IMR-90 (cell line): ENCODE measurements around the gene SAFB2. TPM values are rescaled to one million over a fixed set of nuclear protein-coding genes. Genes with fewer than 3 reads are reported as not detected.

Experiments
- ATAC-seq: fragments of 200-7000 bp; cut with Tn5 transposase; 2 replicates; pipeline ENCODE4 v1.9.1; 2020; ENCODE audit warnings: low read depth, mild to moderate bottlenecking, moderate library complexity
- BruUV-seq: library from RNA; stranded (reverse); fragments of 400-500 nt; replicated peaks from 2 replicates; lab custom pipeline; 2021; lab: Mats Ljungman, UMichigan
- CTCF ChIA-PET: fragments of 300-600 bp; formaldehyde crosslinking; extraction: SDS; loops from one replicate; lab custom pipeline; 2021; ENCODE audit warnings: antibody characterized with exemption; lab: Yijun Ruan, JAX
- POLR2A ChIA-PET: fragments of 300-600 bp; sonication (Branson Sonifier 250); formaldehyde crosslinking; loops from one replicate; lab custom pipeline; 2022; ENCODE audit warnings: antibody characterized with exemption; ENCODE audit not compliant: unreplicated experiment; lab: Charles Lee
- DNase-seq: peaks from one replicate; pipeline ENCODE4 v3.0.0; 2013
- H2AFZ ChIP-seq: replicated peaks from 2 replicates; pipeline ENCODE3; 2013; ENCODE audit warnings: low read length, mild to moderate bottlenecking; ENCODE audit not compliant: poor library complexity
- H2AK5ac ChIP-seq: 2 replicates; pipeline ENCODE4 v1.6.1; 2013; ENCODE audit warnings: low read depth, low read length, inconsistent platforms
- H2AK9ac ChIP-seq: replicated peaks from 2 replicates; pipeline ENCODE3; 2013; ENCODE audit warnings: mild to moderate bottlenecking, low read depth, low read length, moderate library complexity; ENCODE audit not compliant: poor library complexity
- H2BK120ac ChIP-seq: 2 replicates; pipeline ENCODE4 v1.6.1; 2013; ENCODE audit warnings: low read depth, low read length, inconsistent platforms
- H2BK15ac ChIP-seq: 3 replicates; pipeline ENCODE4 v1.6.1; 2013; ENCODE audit warnings: low read depth, low read length, inconsistent platforms
- H2BK20ac ChIP-seq: 2 replicates; pipeline ENCODE4 v1.6.1; 2013; ENCODE audit warnings: low read depth, mild to moderate bottlenecking, inconsistent platforms, low read length, moderate library complexity
- H2BK5ac ChIP-seq: 2 replicates; pipeline ENCODE4 v1.6.1; 2013; ENCODE audit warnings: mild to moderate bottlenecking, low read depth, low read length, inconsistent platforms; ENCODE audit not compliant: poor library complexity, severe bottlenecking
- H3K14ac ChIP-seq: replicated peaks from 2 replicates; pipeline ENCODE4 v1.6.1; 2013; ENCODE audit warnings: low read depth, low read length, inconsistent platforms
- H3K18ac ChIP-seq: 2 replicates; pipeline ENCODE4 v1.6.1; 2013; ENCODE audit warnings: low read depth, low read length, control low read depth
- H3K23ac ChIP-seq: 2 replicates; pipeline ENCODE4 v1.6.1; 2013; ENCODE audit warnings: low read depth, low read length, inconsistent platforms
- H3K27ac ChIP-seq: 2 replicates; pipeline ENCODE4 v1.5.1; 2013; ENCODE audit warnings: mild to moderate bottlenecking, control low read depth, low read length; ENCODE audit not compliant: insufficient read depth
- H3K27me3 ChIP-seq: 2 replicates; pipeline ENCODE4 v1.6.1; 2013; ENCODE audit warnings: low read length; ENCODE audit not compliant: control insufficient read depth, insufficient read depth
- H3K36me3 ChIP-seq: 2 replicates; pipeline ENCODE4 v1.6.1; 2013; ENCODE audit warnings: low read length, mixed read lengths; ENCODE audit not compliant: control insufficient read depth, insufficient read depth
- H3K4ac ChIP-seq: 2 replicates; pipeline ENCODE4 v1.6.1; 2013; ENCODE audit warnings: low read depth, low read length, inconsistent platforms
- H3K4me1 ChIP-seq: 2 replicates; pipeline ENCODE4 v1.6.1; 2013; ENCODE audit warnings: low read length, mixed read lengths; ENCODE audit not compliant: control insufficient read depth, insufficient read depth
- H3K4me2 ChIP-seq: 2 replicates; pipeline ENCODE4 v1.6.1; 2013; ENCODE audit warnings: low read depth, mild to moderate bottlenecking, control low read depth, low read length, moderate library complexity
- H3K4me3 ChIP-seq: 2 replicates; pipeline ENCODE4 v1.5.1; 2013; ENCODE audit warnings: low read depth, mild to moderate bottlenecking, control low read depth, low read length, moderate library complexity; ENCODE audit not compliant: insufficient read depth
- H3K56ac ChIP-seq: 2 replicates; pipeline ENCODE4 v1.6.1; 2013; ENCODE audit warnings: low read length, inconsistent platforms; ENCODE audit not compliant: insufficient read depth; ENCODE audit errors: extremely low read depth
- H3K79me1 ChIP-seq, 2 experiments: 2 replicates each; pipeline ENCODE4 v1.6.1; 2013; ENCODE audit warnings: low read length in 2 of 2, inconsistent platforms in 1 of 2, low read depth in 1 of 2
- H3K9ac ChIP-seq: 2 replicates; pipeline ENCODE4 v1.6.1; 2013; ENCODE audit warnings: low read depth, low read length, control low read depth
- H3K9me1 ChIP-seq: 2 replicates; pipeline ENCODE4 v1.6.1; 2013; ENCODE audit warnings: low read length, inconsistent platforms; ENCODE audit not compliant: insufficient read depth
- H3K9me3 ChIP-seq: 2 replicates; pipeline ENCODE4 v1.6.1; 2013; ENCODE audit warnings: low read length; ENCODE audit not compliant: control insufficient read depth, insufficient read depth
- H4K20me1 ChIP-seq: 2 replicates; pipeline ENCODE4 v1.6.1; 2013; ENCODE audit warnings: low read length, inconsistent platforms; ENCODE audit not compliant: insufficient read depth
- H4K5ac ChIP-seq: 2 replicates; pipeline ENCODE4 v1.6.1; 2013; ENCODE audit warnings: mild to moderate bottlenecking, low read depth, low read length, control low read depth
- H4K8ac ChIP-seq, 2 experiments: 2 replicates each; pipeline ENCODE4 v1.6.1; 2013; ENCODE audit warnings: low read depth in 2 of 2, low read length in 2 of 2, control low read depth in 1 of 2, inconsistent platforms in 1 of 2
- H4K91ac ChIP-seq: 2 replicates; pipeline ENCODE4 v1.6.1; 2013; ENCODE audit warnings: low read depth, low read length, inconsistent platforms; ENCODE audit not compliant: insufficient read depth
- CEBPB ChIP-seq: IDR thresholded peaks from 2 replicates; pipeline ENCODE4 v1.6.1; 2012; ENCODE audit warnings: low read depth, low read length, improper control_type of control experiment
- CHD1 ChIP-seq: IDR thresholded peaks from 2 replicates; pipeline ENCODE4 v1.6.1; 2012; ENCODE audit warnings: low read depth, low read length, improper control_type of control experiment
- FOS ChIP-seq: fragments of 150-350 bp; IDR thresholded peaks from 2 replicates; pipeline ENCODE4 v1.6.1; 2016; ENCODE audit warnings: low read depth, low read length
- MAFK ChIP-seq: IDR thresholded peaks from 2 replicates; pipeline ENCODE4 v1.6.1; 2012; ENCODE audit warnings: low read depth, low read length, improper control_type of control experiment
- MAZ ChIP-seq: IDR thresholded peaks from 2 replicates; pipeline ENCODE4 v1.6.1; 2012; ENCODE audit warnings: low read depth, mild to moderate bottlenecking, low read length, improper control_type of control experiment, moderate library complexity, borderline replicate concordance
- MXI1 ChIP-seq: IDR thresholded peaks from 2 replicates; pipeline ENCODE4 v1.6.1; 2012; ENCODE audit warnings: low read depth, mild to moderate bottlenecking, low read length, moderate library complexity, borderline replicate concordance
- NFE2L2 ChIP-seq: fragments of 150-350 bp; IDR thresholded peaks from 2 replicates; pipeline ENCODE4 v1.6.1; 2016; ENCODE audit warnings: low read depth, mild to moderate bottlenecking, low read length
- POLR2A ChIP-seq: IDR thresholded peaks from 2 replicates; pipeline ENCODE4 v1.6.1; 2012; ENCODE audit warnings: mild to moderate bottlenecking, low read depth, low read length
- RAD21 ChIP-seq: IDR thresholded peaks from 2 replicates; pipeline ENCODE4 v1.6.1; 2012; ENCODE audit warnings: low read length, improper control_type of control experiment
- RCOR1 ChIP-seq: IDR thresholded peaks from 2 replicates; pipeline ENCODE4 v1.6.1; 2012; ENCODE audit warnings: mild to moderate bottlenecking, low read length, improper control_type of control experiment; ENCODE audit not compliant: insufficient replicate concordance
- RFX5 ChIP-seq: IDR thresholded peaks from 2 replicates; pipeline ENCODE4 v1.8.0; 2012; ENCODE audit warnings: low read depth, mild to moderate bottlenecking, low read length, moderate library complexity
- SMC3 ChIP-seq: fragments of 150-350 bp; IDR thresholded peaks from 2 replicates; pipeline ENCODE4 v1.6.1; 2016; ENCODE audit warnings: low read depth, mild to moderate bottlenecking, antibody characterized with exemption, low read length, moderate library complexity
- USF2 ChIP-seq: fragments of 150-350 bp; IDR thresholded peaks from 2 replicates; pipeline ENCODE4 v1.6.1; 2017; ENCODE audit warnings: mild to moderate bottlenecking, antibody characterized with exemption, low read length, low read depth
- WGBS, 2 experiments: methylation state at CpG; one replicate each; pipeline versions ENCODE4 v1.1.5 to v1.1.7; 2013; ENCODE audit warnings: missing lambda C conversion rate in 2 of 2; ENCODE audit not compliant: insufficient read length in 1 of 2; ENCODE audit errors: extremely low coverage in 2 of 2; 5-methylcytosine and 5-hydroxymethylcytosine counted together
- dilution Hi-C: fragments of 300-500 bp; cut with HindIII; formaldehyde crosslinking; loops from one replicate; pipeline ENCODE4 v1.14.3; 2018; ENCODE audit warnings: low sequenced_read_pairs; ENCODE audit not compliant: unreplicated experiment
- in situ Hi-C: fragments of 300-500 bp; cut with MboI; formaldehyde crosslinking; loops from 3 replicates; pipeline ENCODE4 v1.14.3; 2019; ENCODE audit warnings: low sequenced_read_pairs, inconsistent platforms, mixed read lengths
- intact Hi-C: fragments of 100-400 bp; cut with micrococcal nuclease; formaldehyde crosslinking; loops from 2 replicates; pipeline ENCODE4 v1.10.0; 2022
- polyA plus RNA-seq, 3 experiments: library from polyadenylated mRNA; depleted of rRNA; stranded (reverse); fragments of >200 nt; gene quantifications; 2 replicates each; pipeline ENCODE4 v1.2.3, GENCODE V29; 2012; ENCODE audit warnings: low replicate concordance in 1 of 3
- total RNA-seq: library from RNA; depleted of rRNA; stranded (reverse); fragments of >200 nt; gene quantifications from 2 replicates; pipeline ENCODE4 v1.2.3, GENCODE V29; 2012
- TF ChIP-seq, protein P1 (sequence below): conservative IDR thresholded peaks from 2 replicates; pipeline ENCODE4 v1.5.1; 2012; ENCODE audit warnings: mild to moderate bottlenecking, low read depth, low read length, improper control_type of control experiment
- TF ChIP-seq, protein P2 (sequence below): fragments of 150-350 bp; IDR thresholded peaks from 2 replicates; pipeline ENCODE4 v1.6.1; 2016; ENCODE audit warnings: low read depth, mild to moderate bottlenecking, low read length, moderate library complexity, borderline replicate concordance

Gene SAFB2
- total and polyA plus RNA-seq, 2 of the 4 experiments (the other 2 are of a cell fraction) = 11.8 to 26.2 TPM

GRCh38 chr19:5661483-5661882, 38.9 kb upstream of the SAFB2 start:
- Histone ChIP-seq H4K5ac (no peak overlapping the region), H3K9ac (no peak overlapping the region), H2BK120ac (no peak overlapping the region), H3K4me1 (no peaks in the 10 kb centered on the region), H3K4ac (no peak overlapping the region), H3K14ac (no peak overlapping the region), H4K20me1 (peaks cover 21% of the 10 kb centered on the region), H3K9me3 (no peaks in the 10 kb centered on the region), H2BK20ac (no peak overlapping the region), H2AFZ (no peak overlapping the region), H3K4me3 (no peak overlapping the region), H3K27ac (no peak overlapping the region), H3K27me3 (no peaks in the 10 kb centered on the region), H2AK5ac (no peak overlapping the region), H4K8ac (no peak overlapping the region), H2BK15ac (no peak overlapping the region), H3K18ac (no peak overlapping the region), H3K23ac (no peak overlapping the region), H3K56ac (no peak overlapping the region), H3K36me3 (peaks cover 78% of the 10 kb centered on the region), H3K79me1 (peaks cover 0 to 34% of the 10 kb centered on the region in 2 experiments; a peak in 3 of 4 replicates), H2BK5ac (no peak overlapping the region), H2AK9ac (no peak overlapping the region), H4K91ac (no peak overlapping the region), H3K4me2 (no peak overlapping the region), H3K9me1 (peaks cover 3% of the 10 kb centered on the region; the same call in 1 of the 2 replicates)
- DNase-seq (no peak), ATAC-seq (no peak)
- TF ChIP-seq MXI1 (no peak), MAFK (no peak), RCOR1 (no peak), SMC3 (no peak), USF2 (no peak), RAD21 (no peak), CHD1 (no peak), POLR2A (no peak), RFX5 (no peak), FOS (no peak), NFE2L2 (no peak), CEBPB (no peak), MAZ (no peak)
- TF ChIP-seq, protein P1, sequence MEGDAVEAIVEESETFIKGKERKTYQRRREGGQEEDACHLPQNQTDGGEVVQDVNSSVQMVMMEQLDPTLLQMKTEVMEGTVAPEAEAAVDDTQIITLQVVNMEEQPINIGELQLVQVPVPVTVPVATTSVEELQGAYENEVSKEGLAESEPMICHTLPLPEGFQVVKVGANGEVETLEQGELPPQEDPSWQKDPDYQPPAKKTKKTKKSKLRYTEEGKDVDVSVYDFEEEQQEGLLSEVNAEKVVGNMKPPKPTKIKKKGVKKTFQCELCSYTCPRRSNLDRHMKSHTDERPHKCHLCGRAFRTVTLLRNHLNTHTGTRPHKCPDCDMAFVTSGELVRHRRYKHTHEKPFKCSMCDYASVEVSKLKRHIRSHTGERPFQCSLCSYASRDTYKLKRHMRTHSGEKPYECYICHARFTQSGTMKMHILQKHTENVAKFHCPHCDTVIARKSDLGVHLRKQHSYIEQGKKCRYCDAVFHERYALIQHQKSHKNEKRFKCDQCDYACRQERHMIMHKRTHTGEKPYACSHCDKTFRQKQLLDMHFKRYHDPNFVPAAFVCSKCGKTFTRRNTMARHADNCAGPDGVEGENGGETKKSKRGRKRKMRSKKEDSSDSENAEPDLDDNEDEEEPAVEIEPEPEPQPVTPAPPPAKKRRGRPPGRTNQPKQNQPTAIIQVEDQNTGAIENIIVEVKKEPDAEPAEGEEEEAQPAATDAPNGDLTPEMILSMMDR = no peak
- TF ChIP-seq, protein P2, sequence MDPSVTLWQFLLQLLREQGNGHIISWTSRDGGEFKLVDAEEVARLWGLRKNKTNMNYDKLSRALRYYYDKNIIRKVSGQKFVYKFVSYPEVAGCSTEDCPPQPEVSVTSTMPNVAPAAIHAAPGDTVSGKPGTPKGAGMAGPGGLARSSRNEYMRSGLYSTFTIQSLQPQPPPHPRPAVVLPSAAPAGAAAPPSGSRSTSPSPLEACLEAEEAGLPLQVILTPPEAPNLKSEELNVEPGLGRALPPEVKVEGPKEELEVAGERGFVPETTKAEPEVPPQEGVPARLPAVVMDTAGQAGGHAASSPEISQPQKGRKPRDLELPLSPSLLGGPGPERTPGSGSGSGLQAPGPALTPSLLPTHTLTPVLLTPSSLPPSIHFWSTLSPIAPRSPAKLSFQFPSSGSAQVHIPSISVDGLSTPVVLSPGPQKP = no peak
- ChIA-PET CTCF (no interaction called here), POLR2A (no interaction called here)
- BruUV-seq = no TSS peak
- dilution Hi-C loops (no loop called here), intact Hi-C loops (no loop called here), in situ Hi-C loops (no loop called here)
- 99% methylated on average over 39 of the region's 42 CpGs; no CpG with 5 or more reads in 1 of the 2 experiments for WGBS, 2 experiments
